Skeletal muscle tissue (tissue), 4 donors: ENCODE data around the gene ACSL3. TPM values are rescaled to one million over a fixed set of nuclear protein-coding genes. Genes with fewer than 3 reads are reported as not detected.

Experiments
- H3K27ac ChIP-seq: one replicate; pipeline ENCODE4 v1.7.0; 2013; ENCODE audit warnings: mild to moderate bottlenecking, low read depth, low read length, inconsistent platforms
- H3K27me3 ChIP-seq, 3 donors: one replicate each; pipeline ENCODE4 v1.7.0; 2013; ENCODE audit warnings: low read length in 3 of 3; ENCODE audit not compliant: control insufficient read depth in 3 of 3, insufficient read depth in 3 of 3
- H3K36me3 ChIP-seq, 3 donors: one replicate each; pipeline ENCODE4 v1.7.0; 2013; ENCODE audit warnings: low read length in 3 of 3; ENCODE audit not compliant: control insufficient read depth in 3 of 3, insufficient read depth in 3 of 3
- H3K4me1 ChIP-seq, 3 donors: one replicate each; pipeline ENCODE4 v1.7.0; 2013; ENCODE audit warnings: low read length in 3 of 3, mild to moderate bottlenecking in 3 of 3; ENCODE audit not compliant: control insufficient read depth in 3 of 3, insufficient read depth in 3 of 3
- H3K4me3 ChIP-seq, 3 donors: one replicate each; pipeline ENCODE4 v1.7.0; 2013; ENCODE audit warnings: low read length in 3 of 3
- H3K9ac ChIP-seq, 3 donors: one replicate each; pipeline ENCODE4 v1.7.0; 2013; ENCODE audit warnings: low read length in 3 of 3, mild to moderate bottlenecking in 3 of 3, moderate library complexity in 2 of 3, low read depth in 1 of 3
- H3K9me3 ChIP-seq, 3 donors: one replicate each; pipeline ENCODE4 v1.7.0; 2013; ENCODE audit warnings: low read length in 3 of 3; ENCODE audit not compliant: control insufficient read depth in 3 of 3
- total RNA-seq: library from RNA; depleted of rRNA; stranded (reverse); fragments of >200 nt; gene quantifications from one replicate; pipeline ENCODE4 v1.2.3, GENCODE V29; 2014
- donor health status: Osteomylitis.

The ACSL3 gene
- total RNA-seq, 1 donor from 2014 or later, result 85.6 TPM

- Histone ChIP-seq H3K4me1 (peaks cover 0 to 2% (median 0%) of the 10 kb centered on the region in 3 donors), H3K9ac (no peak overlapping the region), H3K4me3 (no peak overlapping the region), H3K27ac (no peak overlapping the region), H3K9me3 (no peaks in the 10 kb centered on the region), H3K36me3 (no peaks in the 10 kb centered on the region), H3K27me3 (no peaks in the 10 kb centered on the region)
Measured at GRCh38 chr2:222965555-222965954, 104.7 kb downstream of the ACSL3 start.

- Histone ChIP-seq H3K27me3 (no peaks in the 10 kb centered on the region), H3K9ac (no peak overlapping the region), H3K4me1 (peaks cover 0 to 5% (median 0%) of the 10 kb centered on the region in 3 donors), H3K4me3 (no peak overlapping the region), H3K9me3 (no peaks in the 10 kb centered on the region), H3K36me3 (no peaks in the 10 kb centered on the region), H3K27ac (no peak overlapping the region)
Measured at GRCh38 chr2:222968550-222969155, 107.8 kb downstream of the ACSL3 start.

- no peaks in the 10 kb centered on the region for H3K27me3 ChIP-seq
- peaks cover 0 to 5% (median 0%) of the 10 kb centered on the region in 3 donors for H3K4me1 ChIP-seq
- H3K27ac ChIP-seq, result no peak overlapping the region
- no peak overlapping the region for H3K4me3 ChIP-seq
- H3K36me3 ChIP-seq, result no peaks in the 10 kb centered on the region
- H3K9me3 ChIP-seq, result no peaks in the 10 kb centered on the region
- no peak overlapping the region for H3K9ac ChIP-seq
Measured at GRCh38 chr2:222969491-222969890, 108.7 kb downstream of the ACSL3 start.

DNA sequence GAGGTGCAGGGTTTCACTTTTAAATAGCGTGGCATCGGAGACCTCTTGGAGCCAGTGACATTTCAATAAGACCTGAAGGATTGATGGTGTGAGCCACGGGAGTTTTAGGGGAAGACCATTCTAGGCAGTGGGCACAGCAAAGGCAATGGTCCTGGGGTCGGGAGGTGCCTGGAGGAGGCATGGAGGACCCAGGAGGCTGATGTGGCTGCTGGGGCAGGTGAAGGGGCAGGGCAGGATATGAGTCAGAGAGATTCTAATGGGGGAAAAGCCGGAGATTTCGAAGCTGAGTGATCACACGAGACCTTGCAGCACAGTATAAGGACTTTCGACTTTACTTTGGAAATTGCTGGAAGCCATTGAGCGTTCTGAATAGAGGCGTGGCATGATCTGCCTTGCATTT lies 111.6 kb downstream of the ACSL3 start:
- Histone ChIP-seq H3K4me1 (peaks cover 0 to 5% (median 0%) of the 10 kb centered on the region in 3 donors), H3K4me3 (no peak overlapping the region), H3K9ac (no peak overlapping the region), H3K9me3 (no peaks in the 10 kb centered on the region), H3K27ac (no peak overlapping the region), H3K36me3 (no peaks in the 10 kb centered on the region), H3K27me3 (no peaks in the 10 kb centered on the region)

DNA sequence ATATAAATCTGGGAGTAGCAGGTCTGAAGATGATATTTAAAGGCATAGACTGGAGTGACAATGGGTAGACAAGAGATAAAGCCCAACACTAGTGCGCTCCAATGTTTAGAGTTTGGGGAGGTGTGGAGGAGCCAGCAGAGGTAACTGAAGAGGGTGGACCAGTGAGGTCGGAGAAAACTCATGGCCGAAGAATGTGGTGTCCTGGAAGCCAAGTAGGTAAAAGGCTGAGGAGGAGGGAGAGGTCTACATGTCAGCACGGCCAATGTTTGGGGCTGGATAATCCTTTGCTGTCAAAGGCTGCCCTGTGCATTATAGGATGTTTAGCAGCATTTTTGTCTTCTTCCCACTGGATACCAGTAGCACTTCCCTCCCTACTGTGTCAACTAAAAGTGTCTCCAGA lies 112.4 kb downstream of the ACSL3 start:
- Histone ChIP-seq H3K4me3 (no peak overlapping the region), H3K9ac (no peak overlapping the region), H3K27me3 (no peaks in the 10 kb centered on the region), H3K36me3 (no peaks in the 10 kb centered on the region), H3K27ac (no peak overlapping the region), H3K9me3 (no peaks in the 10 kb centered on the region), H3K4me1 (peaks cover 0 to 5% (median 0%) of the 10 kb centered on the region in 3 donors)

- Histone ChIP-seq H3K9ac (no peak overlapping the region), H3K27ac (no peak overlapping the region), H3K27me3 (no peaks in the 10 kb centered on the region), H3K4me1 (peaks cover 0 to 5% (median 0%) of the 10 kb centered on the region in 3 donors), H3K36me3 (no peaks in the 10 kb centered on the region), H3K4me3 (no peak overlapping the region), H3K9me3 (no peaks in the 10 kb centered on the region)
Measured at GRCh38 chr2:222973733-222974132, 112.9 kb downstream of the ACSL3 start.

DNA sequence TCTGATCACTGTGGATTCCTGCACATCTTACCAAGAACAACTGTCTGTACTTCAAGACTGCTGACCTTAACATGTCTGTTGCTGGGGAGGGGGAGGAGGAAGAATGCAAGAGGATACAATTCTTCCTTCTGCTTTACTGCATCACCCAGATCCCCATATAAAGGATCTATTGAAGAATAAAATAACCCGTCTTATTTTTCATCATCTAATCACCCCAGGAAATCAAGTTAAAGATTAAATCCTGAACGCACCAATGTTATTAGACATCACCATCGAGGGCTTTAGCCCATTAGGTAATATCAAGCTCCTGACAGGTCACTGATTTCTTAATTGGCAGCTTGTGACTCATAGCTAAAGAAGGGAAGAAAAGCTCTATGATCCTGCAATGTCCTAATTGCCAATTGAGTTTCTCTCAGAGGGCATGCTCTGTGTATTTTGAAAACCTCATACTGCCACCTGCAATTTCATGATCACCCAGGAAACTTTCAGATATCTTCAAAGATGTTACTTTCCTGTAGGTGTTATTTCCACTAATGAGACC lies 115.8 kb downstream of the ACSL3 start:
- H3K9ac ChIP-seq, result no peak overlapping the region
- H3K4me3 ChIP-seq, result no peak overlapping the region
- no peaks in the 10 kb centered on the region for H3K27me3 ChIP-seq
- no peaks in the 10 kb centered on the region for H3K36me3 ChIP-seq
- H3K9me3 ChIP-seq, result no peaks in the 10 kb centered on the region
- no peak overlapping the region for H3K27ac ChIP-seq
- peaks cover 0 to 3% (median 0%) of the 10 kb centered on the region in 3 donors for H3K4me1 ChIP-seq

DNA sequence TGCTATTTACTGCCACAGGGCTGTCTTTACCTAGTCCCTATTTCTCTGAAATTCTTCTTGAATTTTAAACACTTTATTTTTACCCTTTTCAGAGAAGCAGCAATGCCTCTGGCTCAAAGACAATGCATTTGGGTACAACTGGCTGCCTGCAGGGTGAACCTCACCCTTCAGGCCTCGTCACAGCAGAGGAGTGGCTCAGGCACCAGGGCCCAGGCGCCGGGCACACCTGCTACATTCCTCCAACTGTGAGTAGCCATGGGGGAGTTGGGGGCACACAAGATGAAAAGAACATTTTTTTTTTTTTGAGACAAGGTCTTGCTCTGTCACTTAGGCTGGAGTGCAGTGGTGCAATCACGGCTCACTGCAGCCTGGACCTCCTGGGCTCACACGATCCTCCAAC lies 116.3 kb downstream of the ACSL3 start:
- Histone ChIP-seq H3K36me3 (no peaks in the 10 kb centered on the region), H3K27ac (no peak overlapping the region), H3K4me1 (peaks cover 0 to 3% (median 0%) of the 10 kb centered on the region in 3 donors), H3K27me3 (no peaks in the 10 kb centered on the region), H3K4me3 (no peak overlapping the region), H3K9ac (no peak overlapping the region), H3K9me3 (no peaks in the 10 kb centered on the region)

DNA sequence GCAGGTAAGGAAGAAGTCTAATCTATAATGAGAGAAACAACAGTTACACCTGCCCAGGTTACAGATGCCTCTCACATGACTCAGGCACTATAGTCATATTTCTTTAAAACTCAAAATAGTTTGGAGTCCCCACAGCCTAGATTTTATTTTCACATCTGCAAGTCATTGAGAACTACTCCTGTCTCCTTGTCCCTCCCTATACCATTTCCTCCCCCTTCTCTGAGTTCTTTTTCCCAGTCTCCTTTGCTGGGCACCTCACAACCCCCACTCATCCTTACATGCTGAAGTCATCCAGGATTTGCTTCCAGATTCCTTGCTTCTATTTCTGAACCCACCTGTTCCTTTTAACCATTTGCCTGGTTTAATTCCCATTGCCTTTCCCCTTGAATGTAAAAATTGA lies 118.0 kb downstream of the ACSL3 start:
- Histone ChIP-seq H3K4me1 (no peaks in the 10 kb centered on the region), H3K27ac (no peak overlapping the region), H3K9ac (no peak overlapping the region), H3K36me3 (no peaks in the 10 kb centered on the region), H3K4me3 (no peak overlapping the region), H3K9me3 (no peaks in the 10 kb centered on the region), H3K27me3 (no peaks in the 10 kb centered on the region)

- H3K9me3 ChIP-seq, result no peaks in the 10 kb centered on the region
- no peaks in the 10 kb centered on the region for H3K4me1 ChIP-seq
- no peaks in the 10 kb centered on the region for H3K36me3 ChIP-seq
- H3K4me3 ChIP-seq, result no peak overlapping the region
- H3K27me3 ChIP-seq, result no peaks in the 10 kb centered on the region
- H3K27ac ChIP-seq, result no peak overlapping the region
- H3K9ac ChIP-seq, result no peak overlapping the region
Measured at GRCh38 chr2:222979484-222979883, 118.6 kb downstream of the ACSL3 start.
